ENCODE measurements around the gene ST3GAL3. TPM values are rescaled to one million over a fixed set of nuclear protein-coding genes. Genes with fewer than 3 reads are reported as not detected.
"Not testable (repeated sequence)": the region's sequence is repeated elsewhere in the genome, so short reads cannot be mapped to it uniquely, and the experiment has no call there.

ST3GAL3 gene
- total RNA-seq, 3 donors from 2014 or later, result 14.0 to 23.0 (median 19.7) TPM

GRCh38 chr1:43831851-43832250 is 124.5 kb downstream of the ST3GAL3 start:
- H3K9me3 ChIP-seq, result no peaks in the 10 kb centered on the region
- intact Hi-C loops (cut with DNase I; ENCODE audit: low total_unique reads), result no loop called here
- no peak for TF ChIP-seq POLR2A (IDR thresholded peaks at IDR 0.05)
- no peak for TF ChIP-seq POLR2AphosphoS5 (IDR thresholded peaks at IDR 0.05)
- TF ChIP-seq, protein P1, sequence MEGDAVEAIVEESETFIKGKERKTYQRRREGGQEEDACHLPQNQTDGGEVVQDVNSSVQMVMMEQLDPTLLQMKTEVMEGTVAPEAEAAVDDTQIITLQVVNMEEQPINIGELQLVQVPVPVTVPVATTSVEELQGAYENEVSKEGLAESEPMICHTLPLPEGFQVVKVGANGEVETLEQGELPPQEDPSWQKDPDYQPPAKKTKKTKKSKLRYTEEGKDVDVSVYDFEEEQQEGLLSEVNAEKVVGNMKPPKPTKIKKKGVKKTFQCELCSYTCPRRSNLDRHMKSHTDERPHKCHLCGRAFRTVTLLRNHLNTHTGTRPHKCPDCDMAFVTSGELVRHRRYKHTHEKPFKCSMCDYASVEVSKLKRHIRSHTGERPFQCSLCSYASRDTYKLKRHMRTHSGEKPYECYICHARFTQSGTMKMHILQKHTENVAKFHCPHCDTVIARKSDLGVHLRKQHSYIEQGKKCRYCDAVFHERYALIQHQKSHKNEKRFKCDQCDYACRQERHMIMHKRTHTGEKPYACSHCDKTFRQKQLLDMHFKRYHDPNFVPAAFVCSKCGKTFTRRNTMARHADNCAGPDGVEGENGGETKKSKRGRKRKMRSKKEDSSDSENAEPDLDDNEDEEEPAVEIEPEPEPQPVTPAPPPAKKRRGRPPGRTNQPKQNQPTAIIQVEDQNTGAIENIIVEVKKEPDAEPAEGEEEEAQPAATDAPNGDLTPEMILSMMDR (IDR thresholded peaks at IDR 0.05), result no peak
- H3K4me3 ChIP-seq, result no peak overlapping the region
- peaks cover 0 to 9% of the 10 kb centered on the region in 2 donors for H3K4me1 ChIP-seq
- no peak overlapping the region for H3K27ac ChIP-seq
- no peaks in the 10 kb centered on the region for H3K27me3 ChIP-seq
- H3K36me3 ChIP-seq, result no peaks in the 10 kb centered on the region
- no peak for DNase-seq (ENCODE audit: low spot score in 2 of 2)

DNA sequence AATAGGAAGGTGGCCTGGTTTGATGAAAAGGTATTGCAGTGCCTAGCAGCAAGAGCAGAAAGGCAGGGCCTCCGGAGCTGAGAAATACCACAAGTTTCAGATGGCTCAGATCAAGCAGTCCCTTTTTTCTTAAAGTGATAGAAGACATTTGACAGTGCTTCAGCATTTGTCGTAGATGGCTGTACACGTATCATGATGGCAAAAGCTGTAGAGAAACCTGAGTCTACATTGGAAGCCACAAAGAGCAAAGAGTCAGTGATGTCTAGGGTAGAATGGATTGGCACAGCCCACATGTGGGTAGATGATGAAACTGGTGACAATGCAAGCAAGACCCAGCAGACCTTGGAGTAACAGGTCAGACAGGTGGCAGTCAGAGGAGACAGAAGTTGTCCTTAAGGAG is 124.9 kb downstream of the ST3GAL3 start:
- Histone ChIP-seq H3K27ac (no peak overlapping the region), H3K4me1 (peaks cover 0 to 9% of the 10 kb centered on the region in 2 donors), H3K27me3 (no peaks in the 10 kb centered on the region), H3K36me3 (no peaks in the 10 kb centered on the region), H3K4me3 (no peak overlapping the region), H3K9me3 (no peaks in the 10 kb centered on the region)
- no peak for DNase-seq (ENCODE audit: low spot score in 2 of 2)
- TF ChIP-seq, protein P1 (IDR thresholded peaks at IDR 0.05), result no peak
- TF ChIP-seq POLR2AphosphoS5 (IDR thresholded peaks at IDR 0.05) (no peak), POLR2A (IDR thresholded peaks at IDR 0.05) (no peak)
- intact Hi-C loops (cut with DNase I; ENCODE audit: low total_unique reads), result no loop called here

DNA sequence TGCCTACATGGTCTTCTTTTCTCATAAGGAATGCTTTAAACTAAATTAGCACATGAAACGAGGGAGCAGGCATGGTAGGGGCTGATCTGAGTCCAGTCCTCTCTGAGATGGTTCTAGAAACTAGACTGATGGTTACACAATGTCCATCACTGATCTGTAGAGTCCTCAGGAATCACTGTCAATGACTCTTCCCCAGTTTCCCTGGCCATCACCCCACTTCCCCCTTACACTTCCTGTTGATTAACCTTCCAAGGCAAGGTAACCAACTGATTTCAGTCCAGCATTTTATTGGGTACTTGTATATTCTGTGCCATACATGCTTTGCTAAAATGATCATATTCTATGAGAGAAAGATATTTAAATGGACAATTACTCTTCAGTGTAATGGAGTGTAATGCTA is 125.7 kb downstream of the ST3GAL3 start:
- intact Hi-C loops (cut with DNase I; ENCODE audit: low total_unique reads), result no loop called here
- H3K27me3 ChIP-seq, result no peaks in the 10 kb centered on the region
- no peaks in the 10 kb centered on the region for H3K9me3 ChIP-seq
- peaks cover 0 to 9% of the 10 kb centered on the region in 2 donors for H3K4me1 ChIP-seq
- DNase-seq (ENCODE audit: low spot score in 2 of 2), result no peak
- no peak overlapping the region for H3K4me3 ChIP-seq
- TF ChIP-seq POLR2A (IDR thresholded peaks at IDR 0.05) (no peak), POLR2AphosphoS5 (IDR thresholded peaks at IDR 0.05) (no peak)
- TF ChIP-seq, protein P1 (IDR thresholded peaks at IDR 0.05), result no peak
- no peak overlapping the region for H3K27ac ChIP-seq
- H3K36me3 ChIP-seq, result no peaks in the 10 kb centered on the region

DNA sequence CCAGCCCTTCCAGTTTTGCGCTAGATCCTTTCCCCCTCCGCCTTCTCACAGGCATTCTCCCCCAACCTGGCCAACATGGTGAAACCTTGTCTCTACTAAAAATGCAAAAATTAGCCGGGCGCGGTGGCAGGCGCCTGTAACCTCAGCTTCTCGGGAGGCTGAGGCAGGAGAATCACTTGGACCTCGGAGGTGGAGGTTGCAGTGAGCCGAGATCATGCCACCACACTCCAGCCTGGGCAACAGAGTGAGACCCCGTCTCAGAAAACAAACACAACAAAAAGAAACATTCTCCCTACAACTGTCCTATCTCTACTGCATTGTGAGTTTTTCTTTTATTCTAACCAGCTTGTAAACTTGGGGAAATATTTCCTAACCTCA is 126.6 kb downstream of the ST3GAL3 start:
- intact Hi-C loops (cut with DNase I; ENCODE audit: low total_unique reads); DNase-seq (ENCODE audit: low spot score in 2 of 2); H3K4me1 ChIP-seq; H3K36me3 ChIP-seq; H3K4me3 ChIP-seq; H3K27me3 ChIP-seq; H3K9me3 ChIP-seq: not testable (repeated sequence)
- peak overlapping the region; percentile 3 to 43 for H3K27ac ChIP-seq

DNA sequence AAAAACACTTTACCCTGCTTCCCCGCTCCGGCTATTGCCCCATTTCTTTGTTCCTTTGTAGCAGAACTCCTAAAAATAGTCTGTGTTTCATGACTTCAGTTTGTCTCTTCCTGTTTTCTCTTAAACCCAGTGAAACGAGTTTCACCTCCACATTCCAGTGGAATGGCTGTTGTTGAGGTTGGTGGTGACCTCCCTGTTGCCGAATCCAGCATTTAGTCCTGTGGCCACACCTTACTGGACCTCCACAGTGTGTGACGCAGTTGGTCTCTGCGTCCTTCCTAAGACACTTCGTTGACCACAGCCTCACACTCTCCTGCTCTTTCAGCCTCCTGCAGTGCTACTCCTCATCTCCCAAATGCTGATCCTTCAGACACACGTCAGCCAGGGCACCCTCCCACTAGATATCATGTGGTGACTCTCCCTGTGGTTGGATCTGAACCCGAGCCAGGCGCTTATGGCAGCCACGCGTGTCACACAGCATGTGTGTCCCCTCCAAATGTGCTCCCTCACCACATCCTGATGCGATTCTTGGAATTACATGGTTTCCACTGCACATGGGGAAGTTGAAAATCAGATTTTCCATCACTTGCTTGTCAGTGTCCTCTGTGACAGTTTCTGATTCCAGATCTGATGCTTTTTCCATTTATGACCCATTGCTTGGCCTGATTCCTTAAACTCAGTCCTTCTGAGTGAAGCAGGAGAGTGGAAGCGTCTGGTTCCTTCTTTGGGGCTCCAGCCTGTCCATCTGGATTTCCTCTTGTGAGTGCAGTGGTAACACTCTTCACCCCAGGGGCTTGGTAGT is 127.1 kb downstream of the ST3GAL3 start:
- intact Hi-C loops (cut with DNase I; ENCODE audit: low total_unique reads), result no loop called here
- Histone ChIP-seq H3K27me3 (no peaks in the 10 kb centered on the region), H3K4me3 (no peak overlapping the region), H3K9me3 (no peaks in the 10 kb centered on the region), H3K4me1 (peaks cover 0 to 9% of the 10 kb centered on the region in 2 donors), H3K27ac (peak overlapping the region; percentile 43 to 68), H3K36me3 (no peaks in the 10 kb centered on the region)
- TF ChIP-seq, protein P1 (IDR thresholded peaks at IDR 0.05), result no peak
- TF ChIP-seq POLR2A (IDR thresholded peaks at IDR 0.05) (no peak), POLR2AphosphoS5 (IDR thresholded peaks at IDR 0.05) (no peak)
- DNase-seq (ENCODE audit: low spot score in 2 of 2), result no peak

Measured in breast epithelium (tissue), 4 donors.